ENCODE results near the gene PCDHGA1. TPM values are rescaled to one million over a fixed set of nuclear protein-coding genes. Genes with fewer than 3 reads are reported as not detected.

Gene PCDHGA1
- total RNA-seq, 6 donors from 2014 or later, result 0.15 to 0.51 (median 0.24) TPM; not detected in 2

DNA sequence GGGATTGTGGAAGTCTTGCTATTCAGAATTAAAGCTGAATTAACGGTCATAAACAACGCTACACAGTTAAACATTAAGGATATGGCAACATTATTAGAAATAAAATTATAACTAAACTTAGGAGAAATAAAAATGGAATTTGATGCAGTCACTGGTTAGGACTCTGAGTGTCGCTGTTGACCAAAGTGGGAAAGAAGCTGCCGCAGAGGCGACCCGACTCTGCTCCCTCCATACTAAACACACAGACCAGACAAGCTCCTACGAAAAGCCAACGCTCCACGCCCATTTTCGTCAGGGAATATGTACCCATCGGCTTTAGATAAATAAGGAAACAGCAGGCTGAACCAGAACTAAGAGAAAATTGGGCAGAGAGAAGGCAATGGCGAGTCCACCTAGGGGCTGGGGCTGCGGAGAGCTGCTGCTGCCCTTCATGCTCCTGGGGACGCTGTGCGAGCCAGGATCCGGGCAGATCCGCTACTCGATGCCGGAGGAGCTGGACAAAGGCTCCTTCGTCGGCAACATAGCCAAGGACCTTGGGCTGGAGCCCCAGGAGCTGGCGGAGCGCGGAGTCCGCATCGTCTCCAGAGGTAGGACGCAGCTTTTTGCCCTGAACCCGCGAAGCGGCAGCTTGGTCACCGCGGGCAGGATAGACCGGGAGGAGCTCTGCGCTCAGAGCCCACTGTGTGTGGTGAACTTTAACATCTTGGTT is 33.8 kb downstream of the PCDHGA1 start, which contains the start of gene PCDHGA5:
Gene PCDHGA5 (plus strand): TSS at position 211 of the 709 bp plus-strand sequence. CDS start 169 bp downstream, at position 380.
- H3K27ac ChIP-seq, result no peak within 1 kb of the TSS
- no peak for DNase-seq
- H3K4me1 ChIP-seq, result no peaks in the 10 kb centered on the region
- no peak for ATAC-seq (ENCODE audit: low FRiP score in 2 of 2)
- no peaks in the 10 kb centered on the region for H3K36me3 ChIP-seq
- H3K4me3 ChIP-seq, result no peak within 1 kb of the TSS
- peaks cover 66 to 89% (median 77%) of the 10 kb centered on the region in 4 donors for H3K9me3 ChIP-seq
- WGBS, 2 donors, result 18 to 21% methylated on average over 33 to 34 of the region's 34 CpGs
- TF ChIP-seq CTCF (IDR thresholded peaks at IDR 0.05) (no peak), EP300 (IDR thresholded peaks at IDR 0.05) (no peak), POLR2AphosphoS5 (IDR thresholded peaks at IDR 0.05) (no peak)
- peaks cover 0 to 7% (median 0%) of the 10 kb centered on the region in 4 donors for H3K27me3 ChIP-seq

- H3K27me3 ChIP-seq, result peaks cover 0 to 7% (median 0%) of the 10 kb centered on the region in 4 donors
These were observed 35.9 kb downstream of the PCDHGA1 start for GRCh38 chr5:141366016-141366896.

DNA sequence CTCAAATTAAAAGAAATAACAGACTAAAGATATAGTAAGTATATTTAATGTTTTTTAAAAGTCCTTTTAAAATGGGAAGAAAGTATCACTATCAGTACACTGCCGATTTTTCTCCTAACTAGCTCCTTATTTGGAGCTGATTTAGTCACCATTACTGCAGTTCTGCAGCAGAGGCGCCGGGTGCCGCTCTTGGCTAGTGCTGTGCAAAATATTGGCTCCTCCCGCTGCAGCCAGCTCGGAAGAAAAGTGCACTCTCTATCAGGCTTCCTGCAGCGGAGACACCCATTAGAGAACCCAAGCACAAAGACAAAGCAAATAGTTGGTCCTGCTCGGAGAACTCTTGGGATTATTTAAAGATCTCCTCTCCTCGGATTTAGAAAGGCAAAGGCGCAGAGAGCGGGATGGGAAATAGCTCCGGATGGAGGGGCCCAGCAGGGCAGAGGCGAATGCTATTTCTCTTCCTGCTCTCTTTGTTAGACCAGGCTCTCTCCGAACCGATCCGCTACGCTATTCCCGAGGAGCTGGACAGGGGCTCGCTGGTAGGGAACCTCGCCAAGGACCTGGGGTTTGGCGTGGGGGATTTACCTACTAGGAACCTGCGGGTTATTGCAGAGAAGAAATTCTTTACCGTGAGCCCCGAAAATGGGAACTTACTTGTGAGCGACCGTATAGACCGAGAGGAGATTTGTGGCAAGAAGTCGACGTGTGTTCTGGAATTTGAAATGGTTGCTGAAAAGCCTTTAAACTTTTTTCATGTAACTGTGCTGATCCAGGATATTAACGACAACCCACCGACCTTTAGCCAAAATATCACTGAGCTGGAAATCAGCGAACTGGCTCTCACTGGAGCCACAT is 39.9 kb downstream of the PCDHGA1 start, which contains the start of gene PCDHGB3:
Gene PCDHGB3 (plus strand): TSS at position 249 of the 855 bp plus-strand sequence. CDS start 153 bp downstream, at position 402.
- WGBS, 2 donors, result 19 to 28% methylated on average over 24 to 32 of the region's 32 CpGs
- Histone ChIP-seq H3K36me3 (no peaks in the 10 kb centered on the region), H3K9me3 (peaks cover 65 to 89% (median 83%) of the 10 kb centered on the region in 4 donors), H3K27me3 (peaks cover 0 to 3% (median 0%) of the 10 kb centered on the region in 4 donors), H3K4me1 (no peaks in the 10 kb centered on the region), H3K27ac (no peak within 1 kb of the TSS), H3K4me3 (peak within 1 kb of the TSS in 2 of 4 donors; percentile 21 to 34)
- ATAC-seq (ENCODE audit: low FRiP score in 2 of 2) (peak in 1 of 2 donors; percentile 48), DNase-seq (peak in 1 of 2 donors; percentile 13)
- TF ChIP-seq CTCF (IDR thresholded peaks at IDR 0.05) (peak in 1 of 6 experiments; percentile 23), POLR2A (IDR thresholded peaks at IDR 0.05) (no peak)

More at GRCh38 chr5:141366016-141366896, 35.9 kb downstream of the PCDHGA1 start:
- ATAC-seq (ENCODE audit: low FRiP score in 2 of 2) (no peak), DNase-seq (peak in 1 of 2 donors; percentile 56)
- no peak overlapping the region for H3K4me3 ChIP-seq
- WGBS, 2 donors, result 32 to 36% methylated on average over 15 to 44 of the region's 46 CpGs
- H3K27ac ChIP-seq, result no peak overlapping the region
- no peaks in the 10 kb centered on the region for H3K36me3 ChIP-seq
- no peak for TF ChIP-seq CTCF (IDR thresholded peaks at IDR 0.05)
- TF ChIP-seq POLR2AphosphoS5 (IDR thresholded peaks at IDR 0.05), result no peak
- no peak for TF ChIP-seq POLR2A (IDR thresholded peaks at IDR 0.05)
- TF ChIP-seq EP300 (IDR thresholded peaks at IDR 0.05), result no peak
- no peaks in the 10 kb centered on the region for H3K4me1 ChIP-seq
- H3K9me3 ChIP-seq, result peaks cover 64 to 85% (median 80%) of the 10 kb centered on the region in 4 donors
